Parietal lobe (tissue), 2 donors: ENCODE data around the gene MRPL42. TPM values are rescaled to one million over a fixed set of nuclear protein-coding genes. Genes with fewer than 3 reads are reported as not detected.

Experiments used
- small RNA-seq: library from RNA; depleted of rRNA; stranded (forward); fragments of <200 nt; gene quantifications from one replicate; pipeline ENCODE3, GENCODE V24; 2014; ENCODE audit warnings: low replicate concordance
- total RNA-seq: library from RNA; depleted of rRNA; stranded (reverse); fragments of >200 nt; gene quantifications from one replicate; pipeline ENCODE4 v1.2.3, GENCODE V29; 2014

MRPL42 gene
- 89.2 TPM for total RNA-seq

GRCh38 chr12:93467351-93468007 lies at the start of gene MRPL42:
Gene MRPL42 (plus strand): TSS chr12:93467514. CDS start chr12:93469286, 1,772 bp downstream.

GRCh38 chr12:93441617-93442410 lies 25.5 kb upstream of the MRPL42 start, which contains the start of gene UBE2N:
Gene UBE2N (minus strand): TSS chr12:93441947. CDS start chr12:93441884, 63 bp downstream.

Small RNA genes lying within 50 kb of the gene (small RNA-seq; reads per million reads assigned to genes)
- not detected for gene RF00019

Other genes with a start within 250 kb of the MRPL42 start
- gene NUDT4, start 89.6 kb upstream of the MRPL42 start, total RNA-seq, result 93.3 TPM
- 139 TPM for gene UBE2N, start 25.6 kb upstream of the MRPL42 start, total RNA-seq
- gene SOCS2, start 105.2 kb downstream of the MRPL42 start, total RNA-seq, result 35.4 TPM
- 23.2 TPM for gene CRADD, start 209.9 kb downstream of the MRPL42 start, total RNA-seq